ENCODE measurements around the gene SCARB2. TPM values are rescaled to one million over a fixed set of nuclear protein-coding genes. Genes with fewer than 3 reads are reported as not detected.
"Not testable (repeated sequence)": the region's sequence is repeated elsewhere in the genome, so short reads cannot be mapped to it uniquely, and the experiment has no call there.

The SCARB2 gene
- total and polyA plus RNA-seq, 2 donors (not counting 1 experiment from before 2014, with no cell fraction given): 195 to 365 TPM

DNA sequence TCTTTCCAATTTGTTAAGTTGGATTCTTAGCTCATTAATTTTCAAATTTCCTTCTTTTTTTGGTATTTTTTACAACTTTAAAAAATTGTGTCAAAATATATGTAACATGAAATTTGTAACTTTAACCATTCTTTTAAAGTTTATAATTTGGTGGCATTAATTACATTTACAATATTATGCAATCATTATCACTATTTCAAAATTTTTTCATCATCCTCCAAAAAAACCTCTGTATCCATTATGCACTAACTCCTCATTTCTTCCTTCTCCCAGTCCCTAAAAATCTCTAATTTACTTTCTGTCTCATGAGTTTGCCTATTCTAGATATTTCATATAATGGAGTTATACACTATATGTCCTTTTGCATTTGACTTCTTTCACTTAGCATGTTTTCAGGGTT is 33.2 kb upstream of the SCARB2 start:
- H3K27me3 ChIP-seq (ENCODE audit: control insufficient read depth, insufficient read depth, low read length): peaks cover 25% of the 10 kb centered on the region
- no peak overlapping the region for H3K9ac ChIP-seq (ENCODE audit: insufficient read depth, low read length)
- H3K27ac ChIP-seq (ENCODE audit: insufficient read depth, low read length): no peak overlapping the region

DNA sequence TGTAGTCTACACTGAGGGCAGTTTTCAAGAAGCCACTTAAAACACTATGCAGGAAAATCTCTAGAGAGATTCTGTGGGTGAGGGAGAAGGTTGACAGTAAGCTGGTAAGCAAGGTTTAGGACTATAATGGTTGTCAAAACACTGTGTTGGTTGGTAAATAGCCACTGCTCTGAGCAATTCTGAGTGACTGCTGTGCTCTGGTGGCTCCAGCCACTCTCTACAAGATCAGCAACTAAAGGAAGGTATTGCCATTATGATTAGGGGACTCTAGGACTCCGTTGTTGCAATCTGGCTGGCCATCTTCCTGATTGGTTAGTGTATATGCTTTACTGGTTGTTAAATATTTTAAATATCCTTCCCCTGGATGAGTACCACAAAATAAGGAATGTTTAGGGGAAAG is 32.4 kb upstream of the SCARB2 start:
- Histone ChIP-seq H3K79me2 (ENCODE audit: control insufficient read depth, insufficient read depth, low read length) (no peaks in the 10 kb centered on the region), H3K27me3 (ENCODE audit: control insufficient read depth, insufficient read depth, low read length) (peaks cover 20% of the 10 kb centered on the region), H4K20me1 (ENCODE audit: control insufficient read depth, extremely low read depth, insufficient read depth, low read length) (no peaks in the 10 kb centered on the region), H2AFZ (ENCODE audit: low read length) (no peak overlapping the region), H3K9me3 (ENCODE audit: control insufficient read depth, insufficient read depth, low read depth, low read length) (no peaks in the 10 kb centered on the region), H3K4me1 (ENCODE audit: control insufficient read depth, extremely low read depth, insufficient read depth, low read length) (no peaks in the 10 kb centered on the region), H3K9ac (ENCODE audit: insufficient read depth, low read length) (no peak overlapping the region), H3K27ac (ENCODE audit: insufficient read depth, low read length) (no peak overlapping the region), H3K4me3 (replicated peaks in 1 of 4; ENCODE audit: control extremely low read depth in 1 of 4, insufficient read depth in 1 of 4, low read depth in 3 of 4, low read length in 4 of 4) (no peak overlapping the region), H3K4me2 (ENCODE audit: extremely low read depth, insufficient read depth, low read length) (no peak overlapping the region), H3K36me3 (ENCODE audit: control insufficient read depth, insufficient read depth, low read length) (no peaks in the 10 kb centered on the region)
- no peak for DNase-seq (ENCODE audit: low read depth in 2 of 2)
- TF ChIP-seq EZH2 (IDR thresholded peaks at IDR 0.05; ENCODE audit: low read length, missing control alignments) (no peak), CTCF (conservative IDR thresholded peaks at IDR 0.05 in 1 of 2, IDR thresholded peaks at IDR 0.05 in 1 of 2; ENCODE audit: low read depth in 1 of 2, low read length in 2 of 2) (no peak)

More for the DNA sequence above, 33.2 kb upstream of the SCARB2 start:
- H3K79me2 ChIP-seq (ENCODE audit: control insufficient read depth, insufficient read depth, low read length): no peaks in the 10 kb centered on the region
- H3K4me3 ChIP-seq (replicated peaks in 1 of 4; ENCODE audit: control extremely low read depth in 1 of 4, insufficient read depth in 1 of 4, low read depth in 3 of 4, low read length in 4 of 4): no peak overlapping the region
- no peak overlapping the region for H2AFZ ChIP-seq (ENCODE audit: low read length)
- DNase-seq (ENCODE audit: low read depth in 2 of 2): no peak
- H3K9me3 ChIP-seq (ENCODE audit: control insufficient read depth, insufficient read depth, low read depth, low read length): no peaks in the 10 kb centered on the region
- H4K20me1 ChIP-seq (ENCODE audit: control insufficient read depth, extremely low read depth, insufficient read depth, low read length): no peaks in the 10 kb centered on the region
- no peaks in the 10 kb centered on the region for H3K4me1 ChIP-seq (ENCODE audit: control insufficient read depth, extremely low read depth, insufficient read depth, low read length)
- H3K4me2 ChIP-seq (ENCODE audit: extremely low read depth, insufficient read depth, low read length): no peak overlapping the region
- no peaks in the 10 kb centered on the region for H3K36me3 ChIP-seq (ENCODE audit: control insufficient read depth, insufficient read depth, low read length)
- TF ChIP-seq EZH2 (IDR thresholded peaks at IDR 0.05; ENCODE audit: low read length, missing control alignments) (no peak), CTCF (conservative IDR thresholded peaks at IDR 0.05 in 1 of 2, IDR thresholded peaks at IDR 0.05 in 1 of 2; ENCODE audit: low read depth in 1 of 2, low read length in 2 of 2) (no peak)

GRCh38 chr4:76243877-76244276 is 30.3 kb upstream of the SCARB2 start:
- not testable (repeated sequence) for H2AFZ ChIP-seq (ENCODE audit: low read length); H3K4me1 ChIP-seq (ENCODE audit: control insufficient read depth, extremely low read depth, insufficient read depth, low read length); H3K79me2 ChIP-seq (ENCODE audit: control insufficient read depth, insufficient read depth, low read length); H3K27ac ChIP-seq (ENCODE audit: insufficient read depth, low read length); H3K4me2 ChIP-seq (ENCODE audit: extremely low read depth, insufficient read depth, low read length); DNase-seq (ENCODE audit: low read depth in 2 of 2); H3K4me3 ChIP-seq (replicated peaks in 1 of 4; ENCODE audit: control extremely low read depth in 1 of 4, insufficient read depth in 1 of 4, low read depth in 3 of 4, low read length in 4 of 4); H3K9ac ChIP-seq (ENCODE audit: insufficient read depth, low read length); H4K20me1 ChIP-seq (ENCODE audit: control insufficient read depth, extremely low read depth, insufficient read depth, low read length); H3K9me3 ChIP-seq (ENCODE audit: control insufficient read depth, insufficient read depth, low read depth, low read length); H3K36me3 ChIP-seq (ENCODE audit: control insufficient read depth, insufficient read depth, low read length)
- H3K27me3 ChIP-seq (ENCODE audit: control insufficient read depth, insufficient read depth, low read length): peaks cover 15% of the 10 kb centered on the region

Measured in fibroblast of lung (primary cell).